Stimulated activated CD4-positive, alpha-beta T cell treated with anti-CD3 and anti-CD28 coated beads, TNF-alpha, amount 100 ng/mL, for 48 hours (primary cell): Measurements from ENCODE around the gene PTPRD.

Experiments used
- DNase-seq, 3 donors: peaks; one replicate each; pipeline ENCODE4 v3.0.0-alpha.2; 2020; ENCODE audit warnings: low read depth in 3 of 3

Gene PTPRD

DNA sequence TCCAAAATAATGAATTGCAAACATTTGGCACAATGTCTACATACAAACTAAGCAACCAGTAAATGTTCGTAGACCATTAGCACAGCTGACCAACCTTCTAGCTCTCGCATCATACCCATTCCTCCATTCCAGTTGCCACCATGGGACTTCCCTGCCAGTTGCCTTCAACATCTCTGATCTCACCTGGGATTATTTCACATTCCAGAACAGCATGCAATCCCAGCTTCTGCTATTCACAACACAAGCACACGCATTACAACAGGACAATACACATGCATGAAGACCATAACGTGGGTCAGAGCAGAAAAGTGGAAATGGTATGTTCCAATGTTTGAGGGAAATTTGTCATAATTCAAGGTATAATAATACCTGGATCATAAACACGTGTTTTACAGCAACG lies 1965.0 kb downstream of the PTPRD start:
- DNase-seq: no peak

DNA sequence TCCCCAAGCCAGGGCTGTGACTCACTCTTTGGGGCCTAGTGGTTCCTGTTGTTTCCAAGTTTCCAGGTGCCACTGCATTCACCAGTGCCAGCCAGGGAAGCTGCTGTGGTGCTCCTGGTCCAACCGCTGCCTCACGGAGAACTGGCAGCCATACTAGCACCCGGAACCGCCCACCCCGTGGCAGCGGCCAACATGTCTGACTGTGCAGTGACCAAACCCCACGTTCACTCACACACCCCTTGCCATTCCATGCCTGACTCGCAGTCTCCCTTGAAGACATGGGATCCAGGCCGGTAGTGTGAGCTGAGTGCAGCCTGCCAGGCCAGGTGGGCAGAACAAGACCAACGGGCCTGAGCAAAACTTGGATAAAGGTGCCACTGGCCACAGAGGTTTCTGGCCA lies 1968.2 kb downstream of the PTPRD start:
- no peak for DNase-seq

DNA sequence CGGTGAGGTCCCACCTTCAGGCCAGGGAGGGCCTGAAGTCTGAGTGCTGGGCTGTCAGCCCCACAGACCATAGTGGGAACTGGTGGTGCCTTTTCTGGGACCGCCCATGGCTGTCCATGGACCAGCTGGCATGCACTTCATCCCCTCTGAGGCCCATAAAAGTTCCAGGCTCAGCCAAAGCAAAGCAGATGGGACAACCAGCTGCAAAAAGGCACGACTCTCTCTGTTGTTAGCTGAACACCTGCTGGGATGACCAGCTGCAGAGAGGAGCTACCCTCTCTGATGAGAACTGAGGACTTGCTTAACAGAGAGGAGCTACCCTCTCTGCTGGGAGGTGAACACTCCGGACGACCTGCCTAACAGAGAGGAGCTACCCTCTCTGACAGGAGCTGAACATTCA lies 1968.9 kb downstream of the PTPRD start:
- no peak for DNase-seq

DNA sequence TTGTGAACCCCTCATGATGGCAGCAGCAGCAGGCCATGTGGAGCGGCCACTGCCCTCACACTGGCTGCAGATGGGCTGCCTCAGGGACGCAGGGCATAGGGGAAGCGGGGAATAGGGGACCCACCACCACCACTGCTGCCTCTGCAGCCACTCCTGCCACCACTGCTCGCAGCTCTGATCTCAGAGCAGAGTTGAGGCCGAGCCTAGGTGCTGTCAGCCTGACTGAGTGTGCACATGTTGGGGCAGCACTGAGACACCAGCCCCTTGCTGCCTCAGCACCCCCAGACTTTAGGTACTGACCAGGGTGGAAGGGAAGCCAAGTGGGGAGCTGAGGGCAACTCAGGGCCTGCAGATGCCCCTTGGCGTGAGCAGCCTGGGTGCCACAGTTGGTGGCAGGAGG lies 1969.3 kb downstream of the PTPRD start:
- no peak for DNase-seq

DNA sequence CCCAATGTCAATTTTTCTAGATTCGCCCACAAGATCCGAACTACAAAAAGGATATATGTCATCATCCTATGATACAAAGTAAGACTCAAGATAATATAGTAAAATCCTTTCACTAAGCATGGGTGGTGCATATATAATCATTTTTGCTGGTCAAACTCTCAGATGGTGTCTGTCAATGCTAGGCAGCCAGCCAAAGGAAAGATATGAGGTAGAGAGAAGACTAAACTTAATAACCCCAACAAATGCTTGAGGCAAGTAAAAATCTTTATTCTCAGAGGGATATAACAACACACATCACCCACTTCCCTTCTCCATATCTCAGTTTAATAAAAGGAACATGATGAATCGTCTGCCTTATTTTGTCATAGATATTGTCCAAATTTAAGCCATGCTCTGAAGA lies 1972.0 kb downstream of the PTPRD start:
- no peak for DNase-seq

DNA sequence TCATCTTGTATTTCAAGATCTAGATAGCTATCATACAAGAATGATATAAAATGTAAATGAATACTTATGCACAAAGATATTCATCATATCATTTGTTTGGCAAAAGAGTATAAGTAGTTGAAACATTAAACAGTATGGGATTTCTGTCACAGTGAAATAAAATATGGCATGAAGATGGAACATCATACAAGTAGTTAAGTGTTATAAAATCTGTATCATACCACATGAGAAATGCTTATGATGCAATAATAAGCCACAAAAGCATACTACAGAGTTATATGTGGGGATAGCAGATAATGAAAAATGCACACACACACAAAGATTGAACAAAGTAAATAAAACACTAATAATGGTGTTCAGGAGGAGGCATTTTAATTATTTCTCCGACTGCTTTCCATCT lies 1975.2 kb downstream of the PTPRD start:
- DNase-seq: no peak

DNA sequence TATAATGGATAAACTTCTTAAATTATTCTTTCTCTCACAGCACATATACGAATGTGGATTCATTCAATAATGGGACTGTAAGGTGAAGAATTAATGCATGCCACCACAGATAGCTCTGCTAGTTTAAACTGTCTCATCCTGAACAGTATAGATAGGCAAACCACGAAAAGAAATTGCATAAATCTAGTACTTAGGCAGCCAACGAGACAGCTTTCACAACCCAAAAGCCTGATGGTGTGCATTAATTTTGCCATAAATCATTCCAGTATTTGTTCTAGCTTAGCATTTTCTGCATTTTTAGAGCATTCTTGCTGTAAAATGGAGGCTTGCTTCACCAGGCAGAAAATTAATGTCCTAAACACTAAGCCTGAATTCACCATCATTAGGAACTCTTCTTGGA lies 1979.0 kb downstream of the PTPRD start:
- no peak for DNase-seq

DNA sequence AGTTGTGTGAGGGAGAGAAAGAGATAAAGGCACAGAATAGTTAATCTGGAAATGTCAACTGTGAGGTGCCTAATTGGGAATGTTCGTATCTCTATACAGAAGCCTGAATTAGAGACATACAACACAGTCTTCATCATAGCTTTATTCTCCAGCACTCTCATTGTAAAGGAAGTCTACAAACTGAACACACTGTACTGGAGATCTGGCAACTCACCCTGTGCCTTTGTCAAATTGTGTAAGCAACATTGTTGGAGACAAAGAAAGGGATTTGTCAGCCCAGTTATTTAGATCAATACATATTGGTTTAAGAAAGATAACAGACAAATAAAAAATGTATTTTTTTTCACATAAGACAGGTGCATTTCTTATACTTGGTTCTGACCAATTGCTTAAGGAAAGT lies 1980.3 kb downstream of the PTPRD start:
- no peak for DNase-seq

DNA sequence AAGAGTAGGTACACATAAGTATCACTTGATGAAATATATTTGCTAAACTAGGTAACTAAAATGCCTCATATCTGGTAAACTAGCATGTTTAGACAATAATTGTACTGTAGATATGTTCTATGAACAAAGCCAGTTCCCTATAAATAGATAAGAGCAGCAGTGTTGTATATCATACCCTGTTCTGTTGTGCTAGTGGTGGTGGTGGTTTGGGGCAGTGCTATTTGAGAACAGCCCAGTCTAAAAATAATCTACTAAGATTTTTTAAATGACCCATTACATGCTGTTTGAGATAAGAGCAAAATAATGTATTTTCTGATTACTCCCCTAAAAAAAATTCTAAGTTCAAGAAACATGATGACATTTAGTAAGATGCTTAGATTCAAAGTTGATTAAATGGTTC lies 1984.0 kb downstream of the PTPRD start:
- DNase-seq: no peak

DNA sequence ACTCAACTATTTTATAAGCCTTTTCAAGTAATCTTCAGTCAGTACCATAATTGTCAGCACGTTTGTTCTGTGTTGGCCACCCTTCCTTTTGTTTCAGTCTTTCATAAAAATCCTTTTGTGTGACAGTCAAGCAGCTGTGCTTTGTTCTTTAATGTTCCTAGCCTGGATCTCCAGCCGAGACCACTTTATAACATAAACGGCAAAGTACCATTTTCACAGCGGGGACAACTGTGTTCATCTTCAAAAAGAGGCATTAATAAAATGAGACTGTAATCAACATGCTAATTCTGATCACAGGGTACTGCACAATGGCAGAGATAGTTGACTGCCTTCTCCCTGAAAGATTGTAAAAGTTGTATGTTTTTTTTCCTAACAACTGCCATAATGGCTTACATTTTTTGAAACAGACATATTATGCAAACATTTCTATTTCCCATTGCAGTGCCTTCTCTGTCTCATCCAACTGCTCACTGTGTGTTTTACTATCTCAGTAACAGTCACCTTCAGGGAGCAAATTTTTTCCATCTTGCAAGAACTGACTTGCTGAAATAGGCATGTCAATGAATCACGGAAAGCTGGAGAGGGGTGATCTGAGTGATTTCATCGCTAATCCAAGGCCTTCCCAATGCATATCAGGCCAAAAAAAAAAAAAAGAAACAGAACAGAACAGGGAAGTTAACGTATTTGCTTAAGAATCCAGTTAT lies 1984.7 kb downstream of the PTPRD start:
- no peak for DNase-seq

DNA sequence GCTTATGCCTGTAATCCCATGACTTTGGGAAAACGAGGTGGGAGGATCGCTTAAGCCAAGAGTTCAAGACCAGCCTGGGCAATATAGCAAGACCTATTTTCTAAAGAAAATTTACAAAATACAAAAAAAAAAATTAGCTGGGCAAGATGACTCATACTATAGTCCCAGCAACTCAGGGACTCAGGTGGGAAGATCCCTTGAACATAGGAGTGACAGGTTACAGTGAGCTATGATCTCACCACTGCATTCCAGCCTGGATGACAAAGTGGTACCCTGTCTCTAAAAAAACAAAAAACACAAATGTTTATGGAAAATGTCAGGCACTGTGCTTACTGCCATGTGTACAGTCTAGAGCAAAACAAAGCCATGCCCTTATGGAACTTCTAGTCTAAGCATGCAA lies 1989.9 kb downstream of the PTPRD start:
- DNase-seq: no peak

DNA sequence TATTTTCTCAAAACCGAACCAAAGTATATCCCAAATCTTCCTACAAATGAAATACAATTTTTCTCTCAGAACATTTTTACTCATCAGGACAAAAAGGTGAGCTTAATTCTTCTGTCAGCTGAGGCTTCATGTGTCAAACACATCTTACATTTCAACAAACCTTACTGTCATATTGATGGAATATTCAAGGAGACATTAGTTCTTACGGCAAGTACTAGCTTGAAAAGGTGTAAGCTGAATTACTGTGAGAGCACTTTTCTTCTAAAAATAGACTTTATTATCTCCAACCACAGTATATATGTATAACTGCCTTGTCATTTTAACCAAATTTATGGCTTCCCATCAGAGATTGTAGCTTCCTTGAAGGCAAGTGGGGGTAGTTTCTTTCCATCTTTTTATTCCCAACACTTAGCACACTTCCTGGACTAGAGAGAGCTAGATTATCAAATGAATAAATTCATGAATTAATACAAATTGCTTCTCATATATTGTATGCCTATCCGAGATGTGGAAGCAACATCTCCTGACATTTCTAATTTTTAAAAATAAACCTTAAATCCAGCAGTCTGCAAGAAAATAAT lies 1990.5 kb downstream of the PTPRD start:
- DNase-seq: no peak

DNA sequence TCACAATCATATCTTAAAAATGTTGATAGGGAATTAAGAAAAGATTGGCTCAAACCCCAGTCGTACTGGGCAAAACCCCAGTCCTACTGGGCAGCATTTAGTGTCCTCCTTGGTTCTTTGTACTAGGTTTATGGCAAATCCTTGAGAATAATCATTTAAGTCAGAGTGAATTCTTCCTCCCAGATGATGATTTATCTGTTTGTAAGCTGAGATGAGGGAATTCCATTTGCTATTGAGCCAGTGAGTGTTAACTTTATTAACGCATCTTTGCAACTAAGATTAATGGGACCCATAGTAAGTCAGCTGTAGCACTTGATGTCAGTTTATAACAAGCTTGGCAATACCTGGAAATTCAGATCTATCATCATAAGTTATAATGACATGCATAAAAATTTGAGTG lies 1991.4 kb downstream of the PTPRD start:
- DNase-seq: no peak

DNA sequence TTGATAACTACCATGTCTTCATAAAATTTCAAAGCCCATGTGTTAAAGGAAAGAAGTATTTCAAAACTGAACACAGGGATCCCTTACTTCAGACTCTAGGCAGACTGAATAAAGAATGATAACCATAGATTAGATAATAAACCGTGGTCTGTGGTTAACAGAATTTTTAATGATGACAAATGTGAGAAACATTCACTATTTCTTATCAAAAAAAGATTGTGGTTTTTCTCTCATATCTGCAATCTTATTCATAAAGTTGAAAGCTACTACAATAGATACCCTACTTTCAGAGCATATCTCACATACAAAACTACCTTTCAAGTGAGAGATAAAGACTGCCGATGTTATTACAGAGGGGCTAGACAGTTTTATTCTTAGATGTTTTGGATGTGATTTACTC lies 1996.4 kb downstream of the PTPRD start:
- no peak for DNase-seq

DNA sequence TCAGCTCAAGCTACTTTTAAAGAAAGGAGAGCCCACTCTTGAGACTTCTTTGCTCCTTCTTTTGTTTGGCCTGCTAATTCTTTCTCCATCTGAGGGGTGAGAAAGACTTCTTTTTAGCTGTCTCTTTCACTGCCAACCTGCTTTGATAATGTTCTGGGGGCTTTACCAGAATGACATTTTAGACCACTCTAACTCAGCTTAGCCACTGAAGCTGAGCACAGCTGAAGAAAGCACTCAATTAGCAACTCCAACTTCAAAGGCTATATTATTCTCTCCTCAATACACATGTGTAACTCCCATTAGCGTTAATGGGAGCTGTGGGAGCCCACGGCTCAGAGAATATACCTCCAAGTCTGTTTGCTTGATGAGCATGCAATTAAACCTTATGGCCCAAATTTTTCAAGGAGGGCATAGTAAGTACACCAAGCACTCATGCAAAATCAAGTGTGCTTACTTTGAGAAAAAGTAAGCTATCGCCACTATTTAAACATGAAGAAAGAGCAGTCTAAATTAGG lies 1997.8 kb downstream of the PTPRD start:
- DNase-seq: no peak

DNA sequence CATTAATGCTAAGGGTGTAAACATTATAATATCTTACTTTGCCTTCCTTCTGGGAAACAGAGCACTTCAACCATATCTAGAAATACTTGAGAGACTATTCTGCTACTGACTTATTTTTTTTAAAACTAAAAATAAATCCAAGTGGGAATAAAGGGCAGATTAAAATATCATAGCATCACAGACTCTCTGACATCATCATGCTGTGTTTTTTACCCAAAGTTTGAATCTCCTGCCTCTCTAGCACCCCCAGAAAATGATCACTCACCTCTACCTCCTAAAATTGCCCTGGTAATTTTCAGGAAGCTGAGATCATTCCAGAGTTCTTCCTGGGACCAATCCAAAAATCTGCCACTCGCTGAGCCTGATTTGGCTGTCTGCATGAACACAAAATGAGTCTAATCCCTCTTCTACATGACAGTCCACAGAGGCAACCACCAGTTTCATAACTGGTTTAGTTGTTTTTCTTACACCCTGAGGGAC lies 1999.4 kb downstream of the PTPRD start:
- DNase-seq: no peak

DNA sequence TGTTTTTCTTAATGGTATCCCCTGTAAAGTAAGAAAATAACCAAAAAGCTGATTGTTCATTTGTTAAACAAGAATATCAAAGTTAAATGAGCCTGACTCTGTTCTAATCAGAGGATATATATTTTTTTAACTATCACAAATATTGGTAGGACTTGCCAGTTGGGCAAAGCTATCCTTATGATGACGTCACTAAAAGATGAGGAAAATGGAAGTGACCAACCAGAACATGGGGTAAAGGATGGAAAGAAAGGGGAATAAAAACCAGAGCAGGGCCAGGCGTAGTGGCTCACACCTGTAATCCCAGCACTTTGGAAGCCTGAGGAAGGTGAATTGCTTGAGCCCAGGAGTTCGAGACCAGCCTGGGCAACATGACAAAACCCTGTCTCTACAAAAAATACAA lies 2001.6 kb downstream of the PTPRD start:
- DNase-seq: no peak

DNA sequence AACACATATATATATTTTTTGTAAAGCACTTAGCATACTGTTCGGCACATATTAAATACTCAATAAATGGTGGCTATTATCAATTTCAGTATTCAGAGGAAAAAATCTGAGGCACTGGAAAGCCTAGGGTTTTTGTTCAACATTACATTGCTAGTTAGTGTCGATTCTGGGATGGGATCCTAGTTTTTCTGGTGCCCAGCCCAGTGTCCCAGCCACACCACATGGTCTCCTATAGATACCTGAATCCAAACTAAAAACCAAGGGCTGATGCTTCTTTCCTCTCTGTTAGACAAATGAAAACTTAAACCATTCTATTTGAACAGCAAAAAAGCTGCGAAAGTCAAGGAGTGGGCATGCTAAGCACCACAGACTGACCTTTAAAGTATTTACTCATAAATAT lies 2002.5 kb downstream of the PTPRD start:
- DNase-seq: no peak

DNA sequence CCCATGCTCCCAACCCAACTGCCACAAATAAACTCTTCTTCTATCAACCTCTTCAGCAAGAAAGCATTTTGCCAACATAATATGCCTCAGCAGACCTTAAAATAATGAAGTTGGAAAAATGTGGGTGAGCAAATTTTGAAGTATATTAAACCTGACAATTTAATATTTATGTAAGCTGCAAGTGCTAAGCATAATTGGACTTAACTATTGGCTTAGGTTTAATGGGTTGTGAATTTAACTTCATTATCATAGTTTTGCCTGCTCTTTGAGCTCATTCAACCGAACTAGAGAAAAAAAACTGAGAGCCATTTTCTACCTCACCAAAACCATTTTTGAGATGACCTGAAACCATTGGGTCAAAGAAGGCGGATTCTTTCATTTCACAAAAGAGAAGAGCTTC lies 2007.7 kb downstream of the PTPRD start:
- DNase-seq: no peak

DNA sequence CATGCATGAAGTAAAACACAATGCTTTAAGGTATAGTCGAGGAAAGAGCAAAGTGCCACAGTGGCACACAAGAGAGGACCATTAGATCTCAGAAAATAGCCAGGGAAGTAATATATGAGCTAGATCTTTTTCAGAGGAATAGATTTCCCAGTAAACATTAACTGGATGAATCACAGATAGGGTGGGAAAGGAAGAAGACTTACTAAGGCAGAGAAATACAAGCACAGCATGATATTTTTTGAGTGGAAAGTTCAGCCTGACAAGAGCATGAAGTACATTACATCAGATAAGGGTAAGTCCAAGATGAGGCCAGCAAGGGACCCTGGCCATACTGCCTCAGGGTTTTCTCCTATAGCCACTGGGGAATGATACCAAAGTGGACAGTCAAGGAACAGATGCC lies 2008.6 kb downstream of the PTPRD start:
- DNase-seq: no peak

DNA sequence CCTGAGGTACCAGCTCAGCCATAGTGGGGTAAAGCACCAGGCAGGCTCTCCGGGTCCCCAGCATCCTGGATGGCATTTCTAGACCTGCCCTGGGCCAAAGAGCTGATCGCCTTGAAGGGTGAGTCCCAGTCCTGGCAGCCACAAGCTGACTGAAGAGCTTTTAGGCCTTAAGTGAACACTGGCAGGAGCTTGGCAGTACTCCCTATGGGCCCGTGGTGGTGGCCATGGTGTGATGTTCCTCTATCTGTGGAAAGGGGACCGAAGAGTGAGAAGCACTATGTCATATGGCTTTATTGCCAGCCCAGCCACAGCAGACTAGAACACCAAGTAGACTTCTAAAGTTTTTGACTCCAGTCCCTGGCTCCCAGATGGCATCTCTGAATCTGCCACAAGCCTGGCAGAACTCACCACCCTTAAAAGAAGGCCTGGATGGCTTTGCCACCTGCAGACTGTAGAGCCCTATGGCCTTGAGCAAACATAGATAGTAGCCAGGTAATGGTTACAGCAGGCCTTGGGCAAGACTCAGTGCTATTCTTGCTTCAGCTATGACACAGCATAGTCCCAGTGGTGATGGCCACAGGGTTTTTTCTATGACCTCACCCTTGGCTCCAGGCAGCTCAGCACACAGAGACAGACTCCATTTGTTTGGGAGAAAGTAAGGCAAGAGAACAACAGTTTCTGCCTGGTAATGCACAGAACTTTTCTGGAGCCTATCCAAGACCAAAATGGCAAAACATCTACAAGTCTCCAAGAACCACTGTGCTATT lies 2011.7 kb downstream of the PTPRD start:
- no peak for DNase-seq

DNA sequence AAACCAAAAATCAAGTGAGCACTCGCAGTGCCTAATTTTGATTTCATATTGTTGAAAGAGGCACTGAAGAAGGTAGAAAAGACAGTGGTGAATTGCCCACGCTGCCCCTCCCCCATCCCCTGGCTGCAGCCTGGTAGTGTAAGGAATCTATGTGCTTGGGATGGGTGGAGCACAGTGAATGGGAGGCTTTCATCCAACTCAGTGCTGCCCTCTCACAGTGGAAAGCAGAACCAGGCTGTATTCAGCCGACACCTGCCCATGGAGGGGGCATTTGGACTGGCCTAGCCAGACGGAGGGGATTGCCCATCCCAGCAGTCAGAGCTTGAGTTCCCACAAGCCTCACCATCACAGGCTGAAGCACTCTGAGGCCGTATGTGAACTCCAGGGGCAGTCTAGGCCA lies 2012.9 kb downstream of the PTPRD start:
- DNase-seq: no peak

DNA sequence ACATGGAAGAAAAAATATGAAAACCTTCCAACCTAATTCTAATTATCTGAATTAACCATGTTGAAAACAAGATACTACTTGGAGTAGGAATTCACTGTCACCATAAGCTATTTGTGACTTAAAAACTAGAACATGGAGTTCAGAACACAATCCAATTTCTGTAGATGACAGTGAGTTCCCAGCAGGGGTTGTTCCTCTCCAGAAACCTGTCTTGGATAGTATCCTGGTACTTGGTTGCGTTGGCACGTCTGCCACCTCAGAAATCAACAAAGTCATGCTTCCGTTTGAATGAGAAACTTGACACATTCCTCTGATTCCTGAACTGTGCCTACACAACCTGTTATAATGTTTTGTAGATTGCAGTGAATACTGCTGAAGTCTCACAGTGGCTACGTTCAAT lies 2023.3 kb downstream of the PTPRD start:
- no peak for DNase-seq
